GM23338 (cell line): ENCODE measurements around the gene CPLX3. TPM values are rescaled to one million over a fixed set of nuclear protein-coding genes. Genes with fewer than 3 reads are reported as not detected.

Experiments used
- ATAC-seq: fragments of 200-7000 bp; cut with Tn5 transposase; 3 replicates; pipeline ENCODE4 v1.9.1; 2020
- DNase-seq: peaks from one replicate; pipeline ENCODE4 v3.0.0-alpha.2; 2015; ENCODE audit warnings: low spot score
- H2AFZ ChIP-seq: fragments of 200-600 bp; sonication (generic); 2 replicates; pipeline ENCODE4 v1.8.0; 2016; ENCODE audit warnings: antibody characterized with exemption, mild to moderate bottlenecking, moderate library complexity
- H3F3A ChIP-seq: fragments of 200-600 bp; sonication (generic); replicated peaks from 2 replicates; pipeline ENCODE4 v1.8.0; 2017; ENCODE audit warnings: antibody characterized with exemption, mixed run types, low read depth
- H3K27ac ChIP-seq: fragments of 200-600 bp; sonication (generic); 2 replicates; pipeline ENCODE4 v1.6.1; 2016; ENCODE audit warnings: low read depth
- H3K27me3 ChIP-seq: fragments of 200-600 bp; sonication (generic); 2 replicates; pipeline ENCODE4 v1.8.0; 2016; ENCODE audit warnings: mild to moderate bottlenecking, mixed run types, moderate library complexity; ENCODE audit not compliant: insufficient read depth
- H3K36me3 ChIP-seq: fragments of 200-600 bp; sonication (generic); 2 replicates; pipeline ENCODE4 v1.8.0; 2016; ENCODE audit warnings: mild to moderate bottlenecking; ENCODE audit not compliant: insufficient read depth
- H3K4me1 ChIP-seq: fragments of 200-600 bp; sonication (generic); 2 replicates; pipeline ENCODE4 v1.8.0; 2016; ENCODE audit warnings: mild to moderate bottlenecking, moderate library complexity; ENCODE audit not compliant: insufficient read depth
- H3K4me2 ChIP-seq: fragments of 200-600 bp; sonication (generic); 2 replicates; pipeline ENCODE4 v1.7.1; 2017; ENCODE audit warnings: mixed run types
- H3K4me3 ChIP-seq: fragments of 200-600 bp; sonication (generic); 2 replicates; pipeline ENCODE4 v1.6.1; 2016; ENCODE audit warnings: mixed run types
- H3K79me2 ChIP-seq: fragments of 200-600 bp; sonication (generic); replicated peaks from 2 replicates; pipeline ENCODE4 v1.8.0; 2017; ENCODE audit warnings: mild to moderate bottlenecking; ENCODE audit not compliant: insufficient read depth
- H3K9me2 ChIP-seq: fragments of 200-600 bp; sonication (generic); 2 replicates; pipeline ENCODE4 v1.8.0; 2017; ENCODE audit not compliant: insufficient read depth
- H4K20me1 ChIP-seq: fragments of 200-600 bp; sonication (generic); replicated peaks from 2 replicates; pipeline ENCODE4 v1.8.0; 2017; ENCODE audit warnings: mild to moderate bottlenecking; ENCODE audit not compliant: insufficient read depth
- H3K27ac Mint-ChIP-seq: 2 replicates; pipeline ENCODE4 v1.8.0; 2020; ENCODE audit warnings: inconsistent platforms, mild to moderate bottlenecking, moderate library complexity, mixed read lengths
- H3K27me3 Mint-ChIP-seq: 3 replicates; pipeline ENCODE4 v1.8.0; 2022; ENCODE audit warnings: low read depth, mild to moderate bottlenecking, moderate library complexity, mixed read lengths, inconsistent platforms; ENCODE audit not compliant: insufficient read depth, poor library complexity
- H3K36me3 Mint-ChIP-seq: 3 replicates; pipeline ENCODE4 v1.8.0; 2021; ENCODE audit warnings: low read depth, mild to moderate bottlenecking, inconsistent platforms, moderate library complexity, mixed read lengths
- H3K4me1 Mint-ChIP-seq: 3 replicates; pipeline ENCODE4 v1.8.0; 2020; ENCODE audit warnings: mild to moderate bottlenecking, inconsistent platforms, mixed read lengths
- H3K4me3 Mint-ChIP-seq: 3 replicates; pipeline ENCODE4 v1.8.0; 2021; ENCODE audit warnings: moderate library complexity, mild to moderate bottlenecking, inconsistent platforms, mixed read lengths
- H3K9me3 Mint-ChIP-seq: 3 replicates; pipeline ENCODE4 v1.8.0; 2020; ENCODE audit warnings: moderate library complexity, mild to moderate bottlenecking, inconsistent platforms, mixed read lengths
- CREB1 ChIP-seq: fragments of 250-450 bp; sonication (Bioruptor Pico); IDR thresholded peaks from 2 replicates; pipeline ENCODE4 v1.5.0; 2020; ENCODE audit warnings: low read depth, mild to moderate bottlenecking, moderate library complexity
- ETS1 ChIP-seq: IDR thresholded peaks from 2 replicates; pipeline ENCODE4 v1.6.1; 2016; ENCODE audit warnings: antibody characterized with exemption
- EZH2 ChIP-seq: fragments of 200-600 bp; sonication (generic); IDR thresholded peaks from one replicate; pipeline ENCODE4 v1.8.0; 2017; ENCODE audit warnings: antibody characterized with exemption, mild to moderate bottlenecking, low read depth; ENCODE audit not compliant: unreplicated experiment
- EZH2phosphoT487 ChIP-seq: fragments of 200-600 bp; sonication (generic); IDR thresholded peaks from one replicate; pipeline ENCODE4 v1.8.1; 2018; ENCODE audit warnings: antibody characterized with exemption; ENCODE audit not compliant: unreplicated experiment
- JUNB ChIP-seq: IDR thresholded peaks from one replicate; pipeline ENCODE4 v1.6.1; 2016; ENCODE audit warnings: antibody characterized with exemption; ENCODE audit not compliant: unreplicated experiment
- NANOG ChIP-seq: IDR thresholded peaks from 2 replicates; pipeline ENCODE4 v1.6.1; 2016; ENCODE audit warnings: antibody characterized with exemption, borderline replicate concordance
- POLR2AphosphoS5 ChIP-seq: IDR thresholded peaks from 2 replicates; pipeline ENCODE4 v1.6.1; 2016; ENCODE audit warnings: antibody characterized with exemption, low read depth
- REST ChIP-seq: IDR thresholded peaks from one replicate; pipeline ENCODE4 v1.6.1; 2018; ENCODE audit warnings: antibody characterized with exemption; ENCODE audit not compliant: unreplicated experiment
- STAT1 ChIP-seq: IDR thresholded peaks from one replicate; pipeline ENCODE4 v1.6.1; 2016; ENCODE audit warnings: antibody characterized with exemption; ENCODE audit not compliant: unreplicated experiment
- ZNF114 ChIP-seq: fragments of 250-450 bp; sonication (Bioruptor Pico); IDR thresholded peaks from 2 replicates; pipeline ENCODE4 v1.5.0; 2020; ENCODE audit warnings: mild to moderate bottlenecking, moderate library complexity
- ZNF331 ChIP-seq: fragments of 250-450 bp; sonication (Bioruptor Pico); IDR thresholded peaks from 2 replicates; pipeline ENCODE4 v1.5.0; 2020; ENCODE audit warnings: low read depth, mild to moderate bottlenecking, moderate library complexity
- ZNF462 ChIP-seq: fragments of 250-450 bp; sonication (Bioruptor Pico); IDR thresholded peaks from 2 replicates; pipeline ENCODE4 v1.5.0; 2020; ENCODE audit warnings: mild to moderate bottlenecking, moderate library complexity
- polyA plus RNA-seq: library from polyadenylated mRNA; unstranded; fragments of >200 nt; fragmentation: Nextera tagmentation; extraction: Ambion mirVana; gene quantifications from 2 replicates; pipeline ENCODE4 v1.2.1, GENCODE V29; 2016
- total RNA-seq: library from RNA; depleted of rRNA; stranded (reverse); fragments of >200 nt; shearing (Covaris generic); gene quantifications from 2 replicates; pipeline ENCODE4 v1.2.3, GENCODE V29; 2014

Gene CPLX3
- total and polyA plus RNA-seq, 2 experiments from 2014 or later, result 0.66 TPM; not detected in 1

- Histone ChIP-seq H3K79me2 (peaks cover 16% of the 10 kb centered on the region), H3K27ac (no peak overlapping the region), H3K9me2 (no peaks in the 10 kb centered on the region), H3K4me2 (no peak overlapping the region), H4K20me1 (peaks cover 56% of the 10 kb centered on the region), H3F3A (peaks cover 7% of the 10 kb centered on the region), H3K4me3 (no peak overlapping the region), H2AFZ (no peak overlapping the region), H3K36me3 (no peaks in the 10 kb centered on the region), H3K27me3 (no peaks in the 10 kb centered on the region), H3K4me1 (peaks cover 25% of the 10 kb centered on the region)
- ATAC-seq (no peak), DNase-seq (no peak)
- Mint-ChIP-seq H3K27me3 (peaks cover 23% of the 10 kb centered on the region), H3K36me3 (no peaks in the 10 kb centered on the region), H3K27ac (no peak overlapping the region), H3K4me1 (peaks cover 31% of the 10 kb centered on the region), H3K9me3 (no peaks in the 10 kb centered on the region), H3K4me3 (no peak overlapping the region)
- TF ChIP-seq CREB1 (CRISPR knock-in tag) (no peak), ZNF331 (CRISPR knock-in tag) (no peak)
These were observed 35.4 kb upstream of the CPLX3 start for GRCh38 chr15:74791007-74791406.

GRCh38 chr15:74791667-74792066, 34.8 kb upstream of the CPLX3 start:
- Histone ChIP-seq H3K36me3 (no peaks in the 10 kb centered on the region), H3K4me1 (peaks cover 25% of the 10 kb centered on the region), H2AFZ (no peak overlapping the region), H3F3A (peaks cover 7% of the 10 kb centered on the region), H3K4me3 (no peak overlapping the region), H3K27ac (no peak overlapping the region), H3K27me3 (no peaks in the 10 kb centered on the region), H3K9me2 (no peaks in the 10 kb centered on the region), H3K79me2 (peaks cover 16% of the 10 kb centered on the region), H4K20me1 (peaks cover 50% of the 10 kb centered on the region), H3K4me2 (no peak overlapping the region)
- no peaks in the 10 kb centered on the region for H3K9me3 Mint-ChIP-seq
- TF ChIP-seq EZH2phosphoT487, result no peak
- no peak for TF ChIP-seq ZNF331 (CRISPR knock-in tag)
- no peak for TF ChIP-seq POLR2AphosphoS5
- TF ChIP-seq JUNB, result no peak
- TF ChIP-seq NANOG, result no peak
- TF ChIP-seq CREB1 (CRISPR knock-in tag), result no peak
- TF ChIP-seq REST, result no peak
- no peak for TF ChIP-seq ZNF114 (CRISPR knock-in tag)
- TF ChIP-seq EZH2, result no peak
- no peak for TF ChIP-seq ZNF462 (CRISPR knock-in tag)
- no peak for TF ChIP-seq ETS1
- no peak for TF ChIP-seq STAT1
- ATAC-seq, result no peak
- H3K27me3 Mint-ChIP-seq, result peaks cover 23% of the 10 kb centered on the region
- no peak overlapping the region for H3K27ac Mint-ChIP-seq
- no peaks in the 10 kb centered on the region for H3K36me3 Mint-ChIP-seq
- no peak for DNase-seq
- no peak overlapping the region for H3K4me3 Mint-ChIP-seq
- peaks cover 31% of the 10 kb centered on the region for H3K4me1 Mint-ChIP-seq
